Osteocyte (in vitro differentiated cells): ENCODE results near the gene CCBE1. TPM values are rescaled to one million over a fixed set of nuclear protein-coding genes. Genes with fewer than 3 reads are reported as not detected.

Source experiments
- DNase-seq: peaks from one replicate; pipeline ENCODE4 v3.0.0; 2021; ENCODE audit warnings: mixed read lengths; ENCODE audit not compliant: unreplicated experiment; ENCODE audit errors: extremely low spot score
- H3K27ac Mint-ChIP-seq: one replicate; pipeline ENCODE4 v1.8.0; 2021; ENCODE audit warnings: mild to moderate bottlenecking, mixed read lengths; ENCODE audit not compliant: unreplicated experiment
- H3K27me3 Mint-ChIP-seq: one replicate; pipeline ENCODE4 v1.8.0; 2021; ENCODE audit warnings: mixed read lengths; ENCODE audit not compliant: unreplicated experiment
- H3K36me3 Mint-ChIP-seq: one replicate; pipeline ENCODE4 v1.8.0; 2021; ENCODE audit warnings: mixed read lengths; ENCODE audit not compliant: unreplicated experiment
- H3K4me1 Mint-ChIP-seq: one replicate; pipeline ENCODE4 v1.8.0; 2021; ENCODE audit warnings: mixed read lengths; ENCODE audit not compliant: unreplicated experiment
- H3K4me3 Mint-ChIP-seq: one replicate; pipeline ENCODE4 v1.8.0; 2021; ENCODE audit warnings: mild to moderate bottlenecking, moderate library complexity, mixed read lengths; ENCODE audit not compliant: unreplicated experiment
- H3K9me3 Mint-ChIP-seq: one replicate; pipeline ENCODE4 v1.8.0; 2021; ENCODE audit warnings: mixed read lengths; ENCODE audit not compliant: unreplicated experiment
- CTCF ChIP-seq: fragments of 200-600 bp; sonication (generic); IDR thresholded peaks from 2 replicates; pipeline ENCODE4 v1.5.0; 2021; ENCODE audit warnings: antibody characterized with exemption, mild to moderate bottlenecking, moderate library complexity
- total RNA-seq: library from RNA; stranded (reverse); gene quantifications from 2 replicates; pipeline ENCODE4 v1.2.1, GENCODE V29; 2021

The CCBE1 gene
- total RNA-seq, 1 donor from 2014 or later, result 22.8 TPM

- no peak overlapping the region for H3K4me3 Mint-ChIP-seq
- DNase-seq, result no peak
- H3K27ac Mint-ChIP-seq, result no peak overlapping the region
- H3K9me3 Mint-ChIP-seq, result no peaks in the 10 kb centered on the region
- H3K4me1 Mint-ChIP-seq, result peaks cover 11% of the 10 kb centered on the region
- TF ChIP-seq CTCF, result no peak
- H3K27me3 Mint-ChIP-seq, result no peaks in the 10 kb centered on the region
- H3K36me3 Mint-ChIP-seq, result no peaks in the 10 kb centered on the region
Measured at GRCh38 chr18:59675346-59675745, 21.9 kb downstream of the CCBE1 start.

- H3K27me3 Mint-ChIP-seq, result no peaks in the 10 kb centered on the region
- no peak overlapping the region for H3K27ac Mint-ChIP-seq
- TF ChIP-seq CTCF, result no peak
- H3K36me3 Mint-ChIP-seq, result no peaks in the 10 kb centered on the region
- DNase-seq, result no peak
- H3K4me1 Mint-ChIP-seq, result peaks cover 11% of the 10 kb centered on the region
- H3K4me3 Mint-ChIP-seq, result no peak overlapping the region
- no peaks in the 10 kb centered on the region for H3K9me3 Mint-ChIP-seq
Measured at GRCh38 chr18:59674903-59675270, 22.3 kb downstream of the CCBE1 start.

- no peak for TF ChIP-seq CTCF
- Mint-ChIP-seq H3K9me3 (no peaks in the 10 kb centered on the region), H3K4me1 (peaks cover 17% of the 10 kb centered on the region), H3K27me3 (no peaks in the 10 kb centered on the region), H3K27ac (no peak overlapping the region), H3K36me3 (no peaks in the 10 kb centered on the region), H3K4me3 (no peak overlapping the region)
- DNase-seq, result no peak
Measured at GRCh38 chr18:59674186-59674902, 22.9 kb downstream of the CCBE1 start.

GRCh38 chr18:59672235-59672711, 24.9 kb downstream of the CCBE1 start:
- no peak for TF ChIP-seq CTCF
- no peaks in the 10 kb centered on the region for H3K9me3 Mint-ChIP-seq
- peaks cover 17% of the 10 kb centered on the region for H3K4me1 Mint-ChIP-seq
- no peak overlapping the region for H3K4me3 Mint-ChIP-seq
- DNase-seq, result no peak
- H3K27ac Mint-ChIP-seq, result no peak overlapping the region
- H3K27me3 Mint-ChIP-seq, result no peaks in the 10 kb centered on the region
- H3K36me3 Mint-ChIP-seq, result peaks cover 1% of the 10 kb centered on the region

GRCh38 chr18:59671551-59671950, 25.7 kb downstream of the CCBE1 start:
- peaks cover 1% of the 10 kb centered on the region for H3K36me3 Mint-ChIP-seq
- no peak for DNase-seq
- H3K27me3 Mint-ChIP-seq, result no peaks in the 10 kb centered on the region
- no peak overlapping the region for H3K4me3 Mint-ChIP-seq
- peaks cover 17% of the 10 kb centered on the region for H3K4me1 Mint-ChIP-seq
- no peak for TF ChIP-seq CTCF
- H3K27ac Mint-ChIP-seq, result peak overlapping the region; percentile 2
- no peaks in the 10 kb centered on the region for H3K9me3 Mint-ChIP-seq
